Pons (tissue), 1 donor: ENCODE measurements around the gene DTNBP1.

ENCODE experiments used
- DNase-seq: peaks from one replicate; pipeline ENCODE4 v3.0.0-alpha.2; 2016; ENCODE audit warnings: low spot score

DTNBP1 gene

GRCh38 chr6:15533379-15534026 is 129.3 kb downstream of the DTNBP1 start:
- no peak for DNase-seq

- DNase-seq: no peak
These were observed 130.9 kb downstream of the DTNBP1 start for GRCh38 chr6:15531973-15532372.

GRCh38 chr6:15530411-15530810 is 132.4 kb downstream of the DTNBP1 start:
- DNase-seq: no peak

- DNase-seq: no peak
These were observed 134.0 kb downstream of the DTNBP1 start for GRCh38 chr6:15528870-15529269.

- DNase-seq: no peak
These were observed 134.8 kb downstream of the DTNBP1 start for GRCh38 chr6:15527838-15528617.

- DNase-seq: no peak
These were observed 136.6 kb downstream of the DTNBP1 start for GRCh38 chr6:15526212-15526701.

- DNase-seq: no peak
These were observed 137.9 kb downstream of the DTNBP1 start for GRCh38 chr6:15524861-15525401.

- no peak for DNase-seq
These were observed 138.9 kb downstream of the DTNBP1 start for GRCh38 chr6:15523679-15524630.

GRCh38 chr6:15522856-15523529 is 139.8 kb downstream of the DTNBP1 start:
- no peak for DNase-seq

GRCh38 chr6:15522427-15522826 is 140.4 kb downstream of the DTNBP1 start:
- no peak for DNase-seq

- DNase-seq: no peak
These were observed 140.8 kb downstream of the DTNBP1 start for GRCh38 chr6:15522026-15522425.

GRCh38 chr6:15521582-15521981 is 141.2 kb downstream of the DTNBP1 start:
- DNase-seq: peak; percentile 64

- no peak for DNase-seq
These were observed 142.1 kb downstream of the DTNBP1 start for GRCh38 chr6:15520626-15521203.

- no peak for DNase-seq
These were observed 143.1 kb downstream of the DTNBP1 start for GRCh38 chr6:15519681-15520080.

GRCh38 chr6:15518878-15519277 is 143.9 kb downstream of the DTNBP1 start:
- DNase-seq: no peak

- no peak for DNase-seq
These were observed 144.8 kb downstream of the DTNBP1 start for GRCh38 chr6:15518057-15518456.

GRCh38 chr6:15517600-15517999 is 145.2 kb downstream of the DTNBP1 start:
- no peak for DNase-seq

- DNase-seq: no peak
These were observed 145.8 kb downstream of the DTNBP1 start for GRCh38 chr6:15516923-15517560.

GRCh38 chr6:15516378-15516777 is 146.4 kb downstream of the DTNBP1 start:
- DNase-seq: no peak

- no peak for DNase-seq
These were observed 147.0 kb downstream of the DTNBP1 start for GRCh38 chr6:15515660-15516375.
